ENCODE data around the gene SMCHD1. TPM values are rescaled to one million over a fixed set of nuclear protein-coding genes. Genes with fewer than 3 reads are reported as not detected.
"Not testable (repeated sequence)": the region's sequence is repeated elsewhere in the genome, so short reads cannot be mapped to it uniquely, and the experiment has no call there.

SMCHD1 gene
- total RNA-seq, 1 donor from 2014 or later, result 29.7 TPM

DNA sequence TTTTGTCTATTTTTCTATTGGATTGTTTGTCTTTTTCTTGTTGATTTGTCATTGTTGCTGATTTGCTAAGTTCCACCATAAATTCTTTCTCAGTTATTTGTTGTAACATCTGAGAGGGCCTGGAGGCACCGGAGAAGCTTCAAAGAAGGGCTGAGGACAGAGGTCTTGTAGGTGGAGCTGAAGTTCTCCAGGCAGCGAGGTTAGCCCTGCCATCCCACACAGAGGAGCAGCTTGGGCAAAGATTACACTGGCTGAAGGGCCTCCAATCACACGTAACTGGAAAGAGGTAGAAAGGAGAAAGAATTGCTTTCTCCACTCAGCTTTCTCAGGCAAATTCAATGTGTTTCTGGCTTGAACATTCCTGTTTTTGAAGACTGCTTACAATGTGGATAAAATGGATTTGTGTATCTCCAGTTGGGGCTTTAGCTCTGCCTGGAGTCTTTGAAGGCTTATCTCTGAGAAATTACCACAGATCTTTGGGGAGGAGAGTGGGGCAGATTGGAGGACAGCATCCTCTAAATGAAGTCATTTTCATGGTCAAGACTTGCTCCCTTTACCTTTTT lies 170.2 kb downstream of the SMCHD1 start:
- no peak overlapping the region for H3K27ac ChIP-seq (ENCODE audit: low read depth, low read length)
- no peak overlapping the region for H3K9ac ChIP-seq (ENCODE audit: low read length)
- no peaks in the 10 kb centered on the region for H3K27me3 Mint-ChIP-seq (ENCODE audit: low read depth, unreplicated experiment)
- H3K4me3 Mint-ChIP-seq (ENCODE audit: unreplicated experiment), result no peak overlapping the region
- H3K36me3 Mint-ChIP-seq (ENCODE audit: low read depth, unreplicated experiment), result no peaks in the 10 kb centered on the region
- H3K9me3 Mint-ChIP-seq (ENCODE audit: unreplicated experiment), result peaks cover 8% of the 10 kb centered on the region
- no peaks in the 10 kb centered on the region for H3K36me3 ChIP-seq (ENCODE audit: insufficient read depth, low read length)
- no peak overlapping the region for H3K27ac Mint-ChIP-seq (ENCODE audit: unreplicated experiment)
- no peak overlapping the region for H3K4me3 ChIP-seq (ENCODE audit: insufficient read depth, low read depth, low read length)
- no peak overlapping the region for H2AFZ ChIP-seq (ENCODE audit: low read depth, low read length)
- H3K4me1 ChIP-seq (ENCODE audit: insufficient read depth, low read length), result no peaks in the 10 kb centered on the region
- H3K9me3 ChIP-seq (ENCODE audit: insufficient read depth, low read depth, low read length), result no peaks in the 10 kb centered on the region
- H3K79me2 ChIP-seq (ENCODE audit: insufficient read depth, low read length), result no peaks in the 10 kb centered on the region
- H4K20me1 ChIP-seq (ENCODE audit: insufficient read depth, low read length), result no peaks in the 10 kb centered on the region
- no peaks in the 10 kb centered on the region for H3K27me3 ChIP-seq (ENCODE audit: insufficient read depth, low read length)
- no peak overlapping the region for H3K4me2 ChIP-seq (ENCODE audit: low read length)
- no peaks in the 10 kb centered on the region for H3K4me1 Mint-ChIP-seq (ENCODE audit: low read depth, unreplicated experiment)
- TF ChIP-seq EZH2 (IDR thresholded peaks at IDR 0.05; ENCODE audit: insufficient read depth, low read length), result no peak
- TF ChIP-seq, protein P1, sequence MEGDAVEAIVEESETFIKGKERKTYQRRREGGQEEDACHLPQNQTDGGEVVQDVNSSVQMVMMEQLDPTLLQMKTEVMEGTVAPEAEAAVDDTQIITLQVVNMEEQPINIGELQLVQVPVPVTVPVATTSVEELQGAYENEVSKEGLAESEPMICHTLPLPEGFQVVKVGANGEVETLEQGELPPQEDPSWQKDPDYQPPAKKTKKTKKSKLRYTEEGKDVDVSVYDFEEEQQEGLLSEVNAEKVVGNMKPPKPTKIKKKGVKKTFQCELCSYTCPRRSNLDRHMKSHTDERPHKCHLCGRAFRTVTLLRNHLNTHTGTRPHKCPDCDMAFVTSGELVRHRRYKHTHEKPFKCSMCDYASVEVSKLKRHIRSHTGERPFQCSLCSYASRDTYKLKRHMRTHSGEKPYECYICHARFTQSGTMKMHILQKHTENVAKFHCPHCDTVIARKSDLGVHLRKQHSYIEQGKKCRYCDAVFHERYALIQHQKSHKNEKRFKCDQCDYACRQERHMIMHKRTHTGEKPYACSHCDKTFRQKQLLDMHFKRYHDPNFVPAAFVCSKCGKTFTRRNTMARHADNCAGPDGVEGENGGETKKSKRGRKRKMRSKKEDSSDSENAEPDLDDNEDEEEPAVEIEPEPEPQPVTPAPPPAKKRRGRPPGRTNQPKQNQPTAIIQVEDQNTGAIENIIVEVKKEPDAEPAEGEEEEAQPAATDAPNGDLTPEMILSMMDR (IDR thresholded peaks at IDR 0.05; ENCODE audit: insufficient read depth, low read depth, low read length), result no peak
- DNase-seq (ENCODE audit: low read depth) (no peak), FAIRE-seq (no peak)

DNA sequence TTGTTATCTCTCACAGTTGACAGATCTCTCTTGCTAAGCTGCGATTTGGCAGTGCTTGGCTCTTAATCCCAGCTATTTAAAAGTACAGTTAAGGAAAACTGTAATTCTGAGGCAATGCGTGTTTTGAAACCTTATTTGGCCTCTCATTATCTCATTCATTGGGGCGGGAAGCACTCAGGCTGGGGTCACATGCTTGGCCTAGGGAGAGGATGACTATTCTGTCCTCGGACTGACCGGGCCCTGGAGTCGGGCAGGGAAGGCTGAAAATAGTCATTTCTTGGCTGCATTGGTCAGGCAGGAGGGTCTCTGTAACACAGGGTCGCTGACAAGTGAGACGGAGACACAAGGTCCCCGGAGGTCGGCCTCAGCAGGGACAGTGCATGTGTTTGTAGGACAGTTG lies 171.1 kb downstream of the SMCHD1 start:
- Mint-ChIP-seq H3K4me3 (ENCODE audit: unreplicated experiment) (no peak overlapping the region), H3K36me3 (ENCODE audit: low read depth, unreplicated experiment) (no peaks in the 10 kb centered on the region), H3K27me3 (ENCODE audit: low read depth, unreplicated experiment) (peaks cover 4% of the 10 kb centered on the region), H3K4me1 (ENCODE audit: low read depth, unreplicated experiment) (no peaks in the 10 kb centered on the region), H3K27ac (ENCODE audit: unreplicated experiment) (no peak overlapping the region), H3K9me3 (ENCODE audit: unreplicated experiment) (peaks cover 6% of the 10 kb centered on the region)
- H3K79me2 ChIP-seq (ENCODE audit: insufficient read depth, low read length), result no peaks in the 10 kb centered on the region
- no peak overlapping the region for H3K4me2 ChIP-seq (ENCODE audit: low read length)
- no peaks in the 10 kb centered on the region for H3K27me3 ChIP-seq (ENCODE audit: insufficient read depth, low read length)
- no peaks in the 10 kb centered on the region for H3K9me3 ChIP-seq (ENCODE audit: insufficient read depth, low read depth, low read length)
- no peaks in the 10 kb centered on the region for H4K20me1 ChIP-seq (ENCODE audit: insufficient read depth, low read length)
- no peak overlapping the region for H2AFZ ChIP-seq (ENCODE audit: low read depth, low read length)
- no peaks in the 10 kb centered on the region for H3K36me3 ChIP-seq (ENCODE audit: insufficient read depth, low read length)
- no peak overlapping the region for H3K4me3 ChIP-seq (ENCODE audit: insufficient read depth, low read depth, low read length)
- no peak overlapping the region for H3K27ac ChIP-seq (ENCODE audit: low read depth, low read length)
- no peak for FAIRE-seq
- no peak overlapping the region for H3K9ac ChIP-seq (ENCODE audit: low read length)
- DNase-seq (ENCODE audit: low read depth), result no peak
- H3K4me1 ChIP-seq (ENCODE audit: insufficient read depth, low read length), result no peaks in the 10 kb centered on the region
- TF ChIP-seq, protein P1 (IDR thresholded peaks at IDR 0.05; ENCODE audit: insufficient read depth, low read depth, low read length), result no peak
- TF ChIP-seq EZH2 (IDR thresholded peaks at IDR 0.05; ENCODE audit: insufficient read depth, low read length), result no peak

DNA sequence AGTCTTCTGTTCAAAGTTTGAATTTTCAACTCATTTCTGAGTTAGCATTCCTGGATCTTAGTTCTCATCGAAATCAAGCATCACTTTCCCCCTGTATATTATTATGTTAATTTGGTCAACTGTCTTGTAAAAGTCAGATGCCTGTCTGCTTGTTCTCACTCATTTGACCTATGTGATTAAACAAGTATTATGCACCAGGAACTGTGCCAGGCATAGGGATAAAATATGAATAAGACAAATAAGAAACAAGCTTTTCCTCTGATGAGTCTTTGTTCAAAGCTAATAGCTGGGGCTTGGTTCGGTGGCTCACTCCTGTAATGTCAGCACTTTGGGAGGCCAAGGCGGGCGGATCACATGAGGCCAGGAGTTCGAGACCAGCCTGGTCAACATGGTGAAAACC lies 171.5 kb downstream of the SMCHD1 start:
- H3K36me3 Mint-ChIP-seq (ENCODE audit: low read depth, unreplicated experiment), result no peaks in the 10 kb centered on the region
- Histone ChIP-seq H4K20me1 (ENCODE audit: insufficient read depth, low read length) (no peaks in the 10 kb centered on the region), H3K27me3 (ENCODE audit: insufficient read depth, low read length) (no peaks in the 10 kb centered on the region), H3K36me3 (ENCODE audit: insufficient read depth, low read length) (no peaks in the 10 kb centered on the region), H3K9ac (ENCODE audit: low read length) (no peak overlapping the region), H3K79me2 (ENCODE audit: insufficient read depth, low read length) (no peaks in the 10 kb centered on the region), H2AFZ (ENCODE audit: low read depth, low read length) (no peak overlapping the region), H3K4me2 (ENCODE audit: low read length) (no peak overlapping the region), H3K9me3 (ENCODE audit: insufficient read depth, low read depth, low read length) (no peaks in the 10 kb centered on the region), H3K4me1 (ENCODE audit: insufficient read depth, low read length) (no peaks in the 10 kb centered on the region), H3K4me3 (ENCODE audit: insufficient read depth, low read depth, low read length) (no peak overlapping the region), H3K27ac (ENCODE audit: low read depth, low read length) (no peak overlapping the region)
- FAIRE-seq (no peak), DNase-seq (ENCODE audit: low read depth) (no peak)
- TF ChIP-seq, protein P1 (IDR thresholded peaks at IDR 0.05; ENCODE audit: insufficient read depth, low read depth, low read length), result no peak
- no peak for TF ChIP-seq EZH2 (IDR thresholded peaks at IDR 0.05; ENCODE audit: insufficient read depth, low read length)
- H3K9me3 Mint-ChIP-seq (ENCODE audit: unreplicated experiment), result peaks cover 6% of the 10 kb centered on the region
- H3K4me1 Mint-ChIP-seq (ENCODE audit: low read depth, unreplicated experiment), result no peaks in the 10 kb centered on the region
- H3K27me3 Mint-ChIP-seq (ENCODE audit: low read depth, unreplicated experiment), result peaks cover 5% of the 10 kb centered on the region
- H3K27ac Mint-ChIP-seq (ENCODE audit: unreplicated experiment), result no peak overlapping the region
- no peak overlapping the region for H3K4me3 Mint-ChIP-seq (ENCODE audit: unreplicated experiment)

DNA sequence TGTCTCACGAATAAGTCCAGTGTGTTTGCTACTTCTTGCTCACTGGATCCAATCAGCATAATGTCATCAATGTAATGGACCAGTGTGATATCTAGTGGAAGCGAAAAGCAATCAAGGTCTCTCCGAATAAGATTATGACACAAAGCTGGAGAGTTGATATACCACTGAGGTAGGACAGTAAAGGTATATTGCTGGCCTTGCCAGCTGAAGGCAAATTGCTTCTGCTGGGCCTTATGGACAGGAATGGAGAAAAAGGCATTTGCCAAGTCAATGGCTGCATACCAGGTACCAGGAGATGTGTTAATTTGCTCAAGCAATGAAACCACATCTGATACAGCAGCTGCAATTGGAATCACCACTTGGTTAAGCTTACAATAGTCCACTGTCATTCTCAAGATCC lies 180.6 kb downstream of the SMCHD1 start:
- not testable (repeated sequence) for H3K4me3 ChIP-seq (ENCODE audit: insufficient read depth, low read depth, low read length); H3K27ac ChIP-seq (ENCODE audit: low read depth, low read length); H3K27me3 ChIP-seq (ENCODE audit: insufficient read depth, low read length); H3K4me3 Mint-ChIP-seq (ENCODE audit: unreplicated experiment); H3K27me3 Mint-ChIP-seq (ENCODE audit: low read depth, unreplicated experiment); H3K27ac Mint-ChIP-seq (ENCODE audit: unreplicated experiment); H3K79me2 ChIP-seq (ENCODE audit: insufficient read depth, low read length); FAIRE-seq; H3K9ac ChIP-seq (ENCODE audit: low read length); H4K20me1 ChIP-seq (ENCODE audit: insufficient read depth, low read length); H3K4me1 ChIP-seq (ENCODE audit: insufficient read depth, low read length); H3K4me1 Mint-ChIP-seq (ENCODE audit: low read depth, unreplicated experiment); DNase-seq (ENCODE audit: low read depth); H3K36me3 ChIP-seq (ENCODE audit: insufficient read depth, low read length); H2AFZ ChIP-seq (ENCODE audit: low read depth, low read length); H3K4me2 ChIP-seq (ENCODE audit: low read length); H3K36me3 Mint-ChIP-seq (ENCODE audit: low read depth, unreplicated experiment); H3K9me3 ChIP-seq (ENCODE audit: insufficient read depth, low read depth, low read length)
- peaks cover 21% of the 10 kb centered on the region for H3K9me3 Mint-ChIP-seq (ENCODE audit: unreplicated experiment)
